Ascending aorta (tissue), 2 donors: ENCODE data around the gene SUGP1. TPM values are rescaled to one million over a fixed set of nuclear protein-coding genes. Genes with fewer than 3 reads are reported as not detected.

Source experiments
- DNase-seq, 2 donors: peaks; one replicate each; pipeline ENCODE4 v3.0.0-alpha.2; 2019; ENCODE audit warnings: low spot score in 2 of 2
- H3K27ac ChIP-seq, 2 donors: fragments of 200-600 bp; sonication (generic); one replicate each; pipeline ENCODE4 v1.5.1; 2016 to 2017; ENCODE audit warnings: mild to moderate bottlenecking in 1 of 2
- H3K27me3 ChIP-seq: fragments of 200-600 bp; sonication (generic); one replicate; pipeline ENCODE4 v1.5.1; 2017
- H3K36me3 ChIP-seq, 2 donors: fragments of 200-600 bp; sonication (generic); one replicate each; pipeline ENCODE4 v1.5.1; 2016
- H3K4me1 ChIP-seq, 2 donors: fragments of 200-600 bp; sonication (generic); one replicate each; pipeline ENCODE4 v1.5.1; 2016 to 2017; ENCODE audit warnings: mild to moderate bottlenecking in 1 of 2
- H3K4me3 ChIP-seq, 2 donors: fragments of 200-600 bp; sonication (generic); one replicate each; pipeline ENCODE4 v1.5.1; 2016 to 2017; ENCODE audit warnings: mild to moderate bottlenecking in 1 of 2
- H3K9me3 ChIP-seq, 2 donors: fragments of 200-600 bp; sonication (generic); one replicate each; pipeline ENCODE4 v1.5.1; 2016
- CTCF ChIP-seq, 3 experiments: fragments of 200-600 bp in 2 of 3; fragments of 450-650 bp in 1 of 3; sonication (generic) in 2 of 3; IDR thresholded peaks; one replicate each; pipeline ENCODE4 v1.5.1; 2016 to 2019; ENCODE audit warnings: antibody characterized with exemption in 3 of 3, mild to moderate bottlenecking in 1 of 3, moderate library complexity in 1 of 3
- intact Hi-C: fragments of 100-400 bp; cut with DNase I; formaldehyde crosslinking; loops from one replicate; pipeline ENCODE4 v1.15.1; 2023
- total RNA-seq: library from RNA; depleted of rRNA; stranded (reverse); fragments of >200 nt; gene quantifications from one replicate; pipeline ENCODE4 v1.1.0, GENCODE V29; 2016

Gene SUGP1
- total RNA-seq, 1 donor from 2014 or later = 42.9 TPM

GRCh38 chr19:19274716-19275565 lies 45.4 kb downstream of the SUGP1 start:
- Histone ChIP-seq H3K36me3 (peaks cover 33 to 47% of the 10 kb centered on the region in 2 donors), H3K4me1 (peaks cover 0 to 4% of the 10 kb centered on the region in 2 donors), H3K27me3 (no peaks in the 10 kb centered on the region), H3K4me3 (no peak overlapping the region), H3K27ac (no peak overlapping the region), H3K9me3 (no peaks in the 10 kb centered on the region)
- intact Hi-C loops = no loop called here
- no peak for TF ChIP-seq CTCF (IDR thresholded peaks at IDR 0.05)
- DNase-seq = no peak

GRCh38 chr19:19274146-19274545 lies 46.2 kb downstream of the SUGP1 start:
- no peak for DNase-seq
- Histone ChIP-seq H3K9me3 (no peaks in the 10 kb centered on the region), H3K4me1 (peaks cover 0 to 4% of the 10 kb centered on the region in 2 donors), H3K36me3 (peaks cover 25 to 39% of the 10 kb centered on the region in 2 donors), H3K27ac (no peak overlapping the region), H3K27me3 (no peaks in the 10 kb centered on the region), H3K4me3 (no peak overlapping the region)
- TF ChIP-seq CTCF (IDR thresholded peaks at IDR 0.05) = no peak
- intact Hi-C loops = no loop called here

GRCh38 chr19:19271828-19272599 lies 48.3 kb downstream of the SUGP1 start:
- no peak overlapping the region for H3K4me3 ChIP-seq
- H3K27ac ChIP-seq = no peak overlapping the region
- H3K9me3 ChIP-seq = no peaks in the 10 kb centered on the region
- peaks cover 5 to 18% of the 10 kb centered on the region in 2 donors for H3K36me3 ChIP-seq
- intact Hi-C loops = no loop called here
- no peaks in the 10 kb centered on the region for H3K27me3 ChIP-seq
- no peak for TF ChIP-seq CTCF (IDR thresholded peaks at IDR 0.05)
- peaks cover 0 to 4% of the 10 kb centered on the region in 2 donors for H3K4me1 ChIP-seq
- no peak for DNase-seq

GRCh38 chr19:19270749-19271571 lies 49.3 kb downstream of the SUGP1 start:
- DNase-seq = no peak
- Histone ChIP-seq H3K9me3 (no peaks in the 10 kb centered on the region), H3K4me1 (peaks cover 0 to 4% of the 10 kb centered on the region in 2 donors), H3K4me3 (no peak overlapping the region), H3K27me3 (no peaks in the 10 kb centered on the region), H3K27ac (no peak overlapping the region), H3K36me3 (peaks cover 0 to 7% of the 10 kb centered on the region in 2 donors)
- TF ChIP-seq CTCF (IDR thresholded peaks at IDR 0.05) = no peak
- intact Hi-C loops = no loop called here

GRCh38 chr19:19269952-19270694 lies 50.2 kb downstream of the SUGP1 start:
- intact Hi-C loops = no loop called here
- no peak overlapping the region for H3K27ac ChIP-seq
- H3K36me3 ChIP-seq = no peaks in the 10 kb centered on the region
- no peaks in the 10 kb centered on the region for H3K27me3 ChIP-seq
- H3K4me3 ChIP-seq = no peak overlapping the region
- H3K4me1 ChIP-seq = peaks cover 0 to 4% of the 10 kb centered on the region in 2 donors
- no peak for TF ChIP-seq CTCF (IDR thresholded peaks at IDR 0.05)
- DNase-seq = no peak
- no peaks in the 10 kb centered on the region for H3K9me3 ChIP-seq
